Suprapubic skin (tissue), 4 donors: ENCODE data around the gene RFX7.

Experiments used
- EP300 ChIP-seq: sonication (generic); formaldehyde crosslinking; IDR thresholded peaks from one replicate; pipeline ENCODE4 v1.6.1; 2017; ENCODE audit warnings: antibody characterized with exemption
- POLR2A ChIP-seq, 2 donors: fragments of 450-650 bp; IDR thresholded peaks; one replicate each; pipeline ENCODE4 v1.6.1; 2017; ENCODE audit warnings: antibody characterized with exemption in 2 of 2, mild to moderate bottlenecking in 2 of 2, moderate library complexity in 2 of 2
- POLR2AphosphoS5 ChIP-seq, 3 donors: sonication (generic); formaldehyde crosslinking; IDR thresholded peaks; one replicate each; pipeline ENCODE4 v1.6.1; 2017; ENCODE audit warnings: antibody characterized with exemption in 3 of 3
- TF ChIP-seq, protein P1 (sequence below), 2 donors: fragments of 200-600 bp in 1 of 2; fragments of 450-650 bp in 1 of 2; sonication (generic) in 1 of 2; IDR thresholded peaks; one replicate each; pipeline ENCODE4 v1.5.1; 2016 to 2019; ENCODE audit warnings: antibody characterized with exemption in 2 of 2, mild to moderate bottlenecking in 1 of 2, moderate library complexity in 1 of 2

DNA sequence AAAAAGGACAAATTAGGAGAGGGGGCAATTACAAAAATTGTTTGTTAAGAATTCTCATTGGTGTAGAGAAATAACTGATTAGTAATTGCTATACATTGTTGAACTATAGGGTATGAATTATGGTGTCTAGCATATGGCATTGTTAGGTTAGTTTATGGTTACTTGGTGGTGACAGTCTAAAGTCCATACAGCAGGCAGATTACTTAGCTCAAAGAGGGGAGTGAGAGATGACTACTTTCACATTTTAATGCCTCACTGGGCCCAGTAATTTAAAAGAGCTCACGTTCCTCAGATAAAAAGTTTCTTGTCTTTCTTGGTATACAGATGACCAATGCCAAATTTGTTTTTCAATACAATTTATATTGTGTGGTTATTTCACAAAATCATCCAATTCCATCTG lies 137.8 kb downstream of the RFX7 start:
- TF ChIP-seq POLR2A (IDR thresholded peaks at IDR 0.05): no peak
- TF ChIP-seq, protein P1, sequence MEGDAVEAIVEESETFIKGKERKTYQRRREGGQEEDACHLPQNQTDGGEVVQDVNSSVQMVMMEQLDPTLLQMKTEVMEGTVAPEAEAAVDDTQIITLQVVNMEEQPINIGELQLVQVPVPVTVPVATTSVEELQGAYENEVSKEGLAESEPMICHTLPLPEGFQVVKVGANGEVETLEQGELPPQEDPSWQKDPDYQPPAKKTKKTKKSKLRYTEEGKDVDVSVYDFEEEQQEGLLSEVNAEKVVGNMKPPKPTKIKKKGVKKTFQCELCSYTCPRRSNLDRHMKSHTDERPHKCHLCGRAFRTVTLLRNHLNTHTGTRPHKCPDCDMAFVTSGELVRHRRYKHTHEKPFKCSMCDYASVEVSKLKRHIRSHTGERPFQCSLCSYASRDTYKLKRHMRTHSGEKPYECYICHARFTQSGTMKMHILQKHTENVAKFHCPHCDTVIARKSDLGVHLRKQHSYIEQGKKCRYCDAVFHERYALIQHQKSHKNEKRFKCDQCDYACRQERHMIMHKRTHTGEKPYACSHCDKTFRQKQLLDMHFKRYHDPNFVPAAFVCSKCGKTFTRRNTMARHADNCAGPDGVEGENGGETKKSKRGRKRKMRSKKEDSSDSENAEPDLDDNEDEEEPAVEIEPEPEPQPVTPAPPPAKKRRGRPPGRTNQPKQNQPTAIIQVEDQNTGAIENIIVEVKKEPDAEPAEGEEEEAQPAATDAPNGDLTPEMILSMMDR (IDR thresholded peaks at IDR 0.05): no peak
- TF ChIP-seq POLR2AphosphoS5 (IDR thresholded peaks at IDR 0.05): no peak
- TF ChIP-seq EP300: no peak
